ENCODE measurements around the gene PRKD1. TPM values are rescaled to one million over a fixed set of nuclear protein-coding genes. Genes with fewer than 3 reads are reported as not detected.

Gene PRKD1
- total and polyA plus RNA-seq, 2 donors (not counting 1 experiment from before 2014, with no cell fraction given): 0.03 to 4.3 TPM

DNA sequence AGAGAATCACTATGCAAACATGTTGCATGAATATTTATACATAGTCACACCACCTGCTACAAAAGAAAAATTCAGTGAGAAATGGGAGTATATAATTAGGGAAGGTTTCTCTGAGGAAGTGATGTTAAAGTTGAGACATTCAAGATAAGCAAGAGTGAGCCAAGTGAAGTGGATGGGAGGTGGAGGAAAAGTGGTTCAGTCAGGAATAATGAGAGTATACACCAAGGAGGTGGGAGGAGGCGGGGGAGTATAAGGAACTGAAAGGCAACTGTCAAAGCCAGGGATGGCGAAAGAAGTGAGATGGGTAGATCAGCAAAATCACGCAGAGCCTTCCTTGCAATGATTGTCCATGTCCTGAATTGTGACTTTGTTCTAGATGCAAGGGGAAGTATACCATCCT, 33.7 kb downstream of the PRKD1 start:
- ATAC-seq (ENCODE audit: low read depth): no peak
- H3K4me1 ChIP-seq (ENCODE audit: control insufficient read depth in 2 of 2, insufficient read depth in 2 of 2, low read length in 2 of 2): no peaks in the 10 kb centered on the region
- no peak overlapping the region for H3K27ac ChIP-seq (ENCODE audit: low read length in 2 of 2)
- peaks cover 0 to 1% (median 0%) of the 10 kb centered on the region in 3 donors for H3K9me3 ChIP-seq (ENCODE audit: control extremely low read depth in 1 of 3, control insufficient read depth in 2 of 3, insufficient read depth in 1 of 3, low read length in 2 of 3)
- no peak overlapping the region for H2AFZ ChIP-seq (ENCODE audit: insufficient read depth, low read depth, low read length, poor library complexity, severe bottlenecking)
- H3K27me3 ChIP-seq (replicated peaks in 1 of 4; ENCODE audit: control extremely low read depth in 1 of 4, control insufficient read depth in 3 of 4, insufficient read depth in 4 of 4, low read length in 3 of 4): no peaks in the 10 kb centered on the region
- intact Hi-C loops (cut with micrococcal nuclease): no loop called here
- H3K79me2 ChIP-seq (ENCODE audit: control insufficient read depth, insufficient read depth, low read length): no peaks in the 10 kb centered on the region
- H3K27ac Mint-ChIP-seq: no peak overlapping the region
- ChIA-PET CTCF (no interaction called here), POLR2A (no interaction called here)
- WGBS (ENCODE audit: insufficient coverage): 94% methylated on average over 3 of the region's 3 CpGs
- no peak overlapping the region for H3K4me3 Mint-ChIP-seq
- no peaks in the 10 kb centered on the region for H3K27me3 Mint-ChIP-seq
- no peak for TF ChIP-seq CTCF (IDR thresholded peaks at IDR 0.05)
- TF ChIP-seq EZH2 (IDR thresholded peaks at IDR 0.05; ENCODE audit: borderline replicate concordance, insufficient read depth, low read depth, low read length, poor library complexity, severe bottlenecking): no peak
- H3K4me2 ChIP-seq (replicated peaks; ENCODE audit: low read depth, low read length, poor library complexity, severe bottlenecking): no peak overlapping the region
- H3K4me3 ChIP-seq (ENCODE audit: control extremely low read depth in 1 of 5, extremely low read depth in 1 of 5, insufficient read depth in 1 of 5, low read depth in 2 of 5, low read length in 4 of 5): no peak overlapping the region
- H3K9me3 Mint-ChIP-seq (ENCODE audit: insufficient read depth): no peaks in the 10 kb centered on the region
- H4K20me1 ChIP-seq (ENCODE audit: control insufficient read depth, insufficient read depth, low read length, poor library complexity, severe bottlenecking): no peaks in the 10 kb centered on the region
- DNase-seq: no peak
- H3K9ac ChIP-seq (ENCODE audit: low read length): no peak overlapping the region
- H3K4me1 Mint-ChIP-seq: no peaks in the 10 kb centered on the region
- H3K36me3 ChIP-seq (replicated peaks in 1 of 2; ENCODE audit: control extremely low read depth in 1 of 2, control insufficient read depth in 1 of 2, extremely low read depth in 1 of 2, insufficient read depth in 2 of 2, low read length in 1 of 2): no peaks in the 10 kb centered on the region

GRCh38 chr14:29892327-29892726, 35.3 kb downstream of the PRKD1 start:
- Mint-ChIP-seq H3K9me3 (ENCODE audit: insufficient read depth) (no peaks in the 10 kb centered on the region), H3K4me1 (no peaks in the 10 kb centered on the region), H3K27me3 (no peaks in the 10 kb centered on the region), H3K4me3 (no peak overlapping the region), H3K27ac (no peak overlapping the region)
- intact Hi-C loops (cut with micrococcal nuclease): no loop called here
- DNase-seq (no peak), ATAC-seq (ENCODE audit: low read depth) (no peak)
- Histone ChIP-seq H3K4me1 (ENCODE audit: control insufficient read depth in 2 of 2, insufficient read depth in 2 of 2, low read length in 2 of 2) (no peaks in the 10 kb centered on the region), H3K27me3 (replicated peaks in 1 of 4; ENCODE audit: control extremely low read depth in 1 of 4, control insufficient read depth in 3 of 4, insufficient read depth in 4 of 4, low read length in 3 of 4) (no peaks in the 10 kb centered on the region), H3K79me2 (ENCODE audit: control insufficient read depth, insufficient read depth, low read length) (no peaks in the 10 kb centered on the region), H2AFZ (ENCODE audit: insufficient read depth, low read depth, low read length, poor library complexity, severe bottlenecking) (no peak overlapping the region), H3K36me3 (replicated peaks in 1 of 2; ENCODE audit: control extremely low read depth in 1 of 2, control insufficient read depth in 1 of 2, extremely low read depth in 1 of 2, insufficient read depth in 2 of 2, low read length in 1 of 2) (no peaks in the 10 kb centered on the region), H4K20me1 (ENCODE audit: control insufficient read depth, insufficient read depth, low read length, poor library complexity, severe bottlenecking) (no peaks in the 10 kb centered on the region), H3K4me2 (replicated peaks; ENCODE audit: low read depth, low read length, poor library complexity, severe bottlenecking) (no peak overlapping the region), H3K9me3 (ENCODE audit: control extremely low read depth in 1 of 3, control insufficient read depth in 2 of 3, insufficient read depth in 1 of 3, low read length in 2 of 3) (peaks cover 0 to 1% (median 0%) of the 10 kb centered on the region in 3 donors), H3K4me3 (ENCODE audit: control extremely low read depth in 1 of 5, extremely low read depth in 1 of 5, insufficient read depth in 1 of 5, low read depth in 2 of 5, low read length in 4 of 5) (no peak overlapping the region), H3K9ac (ENCODE audit: low read length) (no peak overlapping the region), H3K27ac (ENCODE audit: low read length in 2 of 2) (no peak overlapping the region)
- TF ChIP-seq CTCF (IDR thresholded peaks at IDR 0.05) (no peak), EZH2 (IDR thresholded peaks at IDR 0.05; ENCODE audit: borderline replicate concordance, insufficient read depth, low read depth, low read length, poor library complexity, severe bottlenecking) (no peak)
- POLR2A ChIA-PET: no interaction called here
- CTCF ChIA-PET: no interaction called here
